ENCODE results near the gene KRTAP12-2.
"Not testable (repeated sequence)": the region's sequence is repeated elsewhere in the genome, so short reads cannot be mapped to it uniquely, and the experiment has no call there.

Gene KRTAP12-2

GRCh38 chr21:44699502-44700001, 32.8 kb upstream of the KRTAP12-2 start:
- no peak for TF ChIP-seq CTCF (IDR thresholded peaks at IDR 0.05; ENCODE audit: insufficient read depth, low read length, missing control alignments)
- POLR2A ChIA-PET, result no interaction called here

GRCh38 chr21:44697811-44698734, 31.3 kb upstream of the KRTAP12-2 start:
- ChIA-PET CTCF (no interaction called here), POLR2A (no interaction called here)
- TF ChIP-seq CTCF (IDR thresholded peaks at IDR 0.05; ENCODE audit: insufficient read depth, low read length, missing control alignments), result no peak
- H3K4me3 ChIP-seq (ENCODE audit: low read depth, low read length), result no peak overlapping the region
- DNase-seq (ENCODE audit: low read depth, low spot score), result no peak

More at GRCh38 chr21:44699502-44700001, 32.8 kb upstream of the KRTAP12-2 start:
- no peak overlapping the region for H3K4me3 ChIP-seq (ENCODE audit: low read depth, low read length)
- CTCF ChIA-PET, result no interaction called here
- DNase-seq (ENCODE audit: low read depth, low spot score), result no peak

GRCh38 chr21:44697172-44697810, 30.6 kb upstream of the KRTAP12-2 start, which contains the start of gene KRTAP10-12:
Gene KRTAP10-12, plus strand, starts transcription at chr21:44697172. Its CDS starts 30 bp downstream, at chr21:44697202.
- DNase-seq (ENCODE audit: low read depth, low spot score); POLR2A ChIA-PET; CTCF ChIA-PET; H3K4me3 ChIP-seq (ENCODE audit: low read depth, low read length): not testable (repeated sequence)

- no peak overlapping the region for H3K4me3 ChIP-seq (ENCODE audit: low read depth, low read length)
- no peak for DNase-seq (ENCODE audit: low read depth, low spot score)
- ChIA-PET CTCF (no interaction called here), POLR2A (no interaction called here)
- TF ChIP-seq CTCF (IDR thresholded peaks at IDR 0.05; ENCODE audit: insufficient read depth, low read length, missing control alignments), result no peak
Observed at GRCh38 chr21:44696572-44696971, 29.8 kb upstream of the KRTAP12-2 start.

- TF ChIP-seq CTCF (IDR thresholded peaks at IDR 0.05; ENCODE audit: insufficient read depth, low read length, missing control alignments), result no peak
- no peak for DNase-seq (ENCODE audit: low read depth, low spot score)
- CTCF ChIA-PET, result interaction anchor here (0.9 kb wide), 1 partner anchor 13 kb away, joined by 3 read pairs; the partner anchor contains the start of gene KRTAP12-1
- POLR2A ChIA-PET, result no interaction called here
- no peak overlapping the region for H3K4me3 ChIP-seq (ENCODE audit: low read depth, low read length)
Observed at GRCh38 chr21:44695641-44696040, 28.9 kb upstream of the KRTAP12-2 start.

- no peak overlapping the region for H3K4me3 ChIP-seq (ENCODE audit: low read depth, low read length)
- no peak for TF ChIP-seq CTCF (IDR thresholded peaks at IDR 0.05; ENCODE audit: insufficient read depth, low read length, missing control alignments)
- ChIA-PET CTCF (interaction anchor here (0.9 kb wide), 1 partner anchor 13 kb away, joined by 3 read pairs; the partner anchor contains the start of gene KRTAP12-1), POLR2A (no interaction called here)
- no peak for DNase-seq (ENCODE audit: low read depth, low spot score)
Observed at GRCh38 chr21:44695184-44695583, 28.5 kb upstream of the KRTAP12-2 start.
